Placental epithelial cell (primary cell): ENCODE measurements around the gene DCPS. TPM values are rescaled to one million over a fixed set of nuclear protein-coding genes. Genes with fewer than 3 reads are reported as not detected.

ENCODE experiments used
- small RNA-seq: library from RNA; depleted of rRNA; stranded (forward); fragments of <200 nt; gene quantifications from one replicate; pipeline ENCODE3, GENCODE V24; 2012
- total RNA-seq: library from RNA; depleted of rRNA; stranded (reverse); fragments of >200 nt; gene quantifications from 2 replicates; pipeline ENCODE4 v1.2.3, GENCODE V29; 2012

DCPS gene
- 5.1 and 12.3 TPM in 2 replicates for total RNA-seq

GRCh38 chr11:126303623-126304456 is at the start of gene DCPS:
Gene DCPS, plus strand, starts transcription at chr11:126304060. Its CDS starts 21 bp downstream, at chr11:126304081.

GRCh38 chr11:126268708-126269579 is 34.9 kb upstream of the DCPS start, which contains the start of the genes FOXRED1 and SRPRA:
Gene FOXRED1, plus strand, starts transcription at chr11:126269154. Its CDS starts 53 bp downstream, at chr11:126269207.
Gene SRPRA, minus strand, starts transcription at chr11:126268895. Its CDS starts 91 bp downstream, at chr11:126268804.

GRCh38 chr11:126282736-126283591 is 20.9 kb upstream of the DCPS start, which contains the start of gene TIRAP:
Gene TIRAP, plus strand, starts transcription at chr11:126283093. Its CDS starts 7,802 bp downstream, at chr11:126290895.

GRCh38 chr11:126355324-126355925 is 51.6 kb downstream of the DCPS start, which contains the start of gene ST3GAL4:
Gene ST3GAL4, plus strand, starts transcription at chr11:126355686. Its CDS starts 50,470 bp downstream, at chr11:126406156.

Small RNA genes within 50 kb of the gene (small RNA-seq; reads per million reads assigned to genes)
- not detected for gene AP001318.3

Other genes starting within 250 kb of the DCPS start
- gene CDON, start 241.2 kb upstream of the DCPS start, total RNA-seq: 31.6 and 221 TPM in 2 replicates
- 35.9 and 40.0 TPM in 2 replicates for gene RPUSD4, start 92.4 kb upstream of the DCPS start, total RNA-seq
- gene FAM118B, start 92.3 kb upstream of the DCPS start, total RNA-seq: 8.6 and 17.9 TPM in 2 replicates
- gene SRPRA, start 35.2 kb upstream of the DCPS start, total RNA-seq: 67.5 and 114 TPM in 2 replicates
- 9.0 and 11.1 TPM in 2 replicates for gene FOXRED1, start 34.9 kb upstream of the DCPS start, total RNA-seq
- 7.1 and 9.1 TPM in 2 replicates for gene TIRAP, start 21.0 kb upstream of the DCPS start, total RNA-seq
- gene ST3GAL4, start 51.6 kb downstream of the DCPS start, total RNA-seq: 7.5 and 23.1 TPM in 2 replicates